AG04450 (cell line): ENCODE measurements around the gene SETMAR. TPM values are rescaled to one million over a fixed set of nuclear protein-coding genes. Genes with fewer than 3 reads are reported as not detected.

Source experiments
- CTCF ChIA-PET: fragments of 300-600, 350-600 bp; formaldehyde crosslinking; extraction: SDS; loops from one replicate; lab custom pipeline; 2022; ENCODE audit warnings: antibody characterized with exemption, inconsistent platforms; lab: Charles Lee
- POLR2A ChIA-PET: fragments of 350-600 bp; formaldehyde crosslinking; extraction: SDS; loops from one replicate; lab custom pipeline; 2021; ENCODE audit warnings: antibody characterized with exemption, inconsistent platforms; lab: Yijun Ruan, JAX
- DNase-seq: peaks from one replicate; pipeline ENCODE4 v3.0.0-alpha.2; 2011; ENCODE audit warnings: low read depth, low spot score
- H3K27ac ChIP-seq: one replicate; pipeline ENCODE4 v1.5.1; 2012; ENCODE audit warnings: low read depth, low read length, control low read depth
- H3K27me3 ChIP-seq: one replicate; pipeline ENCODE4 v1.6.0; 2012; ENCODE audit warnings: low read length; ENCODE audit not compliant: control insufficient read depth, insufficient read depth
- H3K4me3 ChIP-seq: 2 replicates; pipeline ENCODE4 v1.5.1; 2011; ENCODE audit warnings: mild to moderate bottlenecking, low read depth, low read length, control low read depth
- H3K9me3 ChIP-seq: 2 replicates; pipeline ENCODE4 v1.5.1; 2012; ENCODE audit warnings: low read length; ENCODE audit not compliant: control insufficient read depth, insufficient read depth
- polyA plus RNA-seq: library from polyadenylated mRNA; depleted of rRNA; stranded (reverse); fragments of >200 nt; gene quantifications from 2 replicates; pipeline ENCODE4 v1.2.3, GENCODE V29; 2011
- TF ChIP-seq, protein P1 (sequence below): IDR thresholded peaks from 2 replicates; pipeline ENCODE4 v1.5.1; 2011; ENCODE audit warnings: low read depth, low read length, control low read depth, inconsistent platforms

The SETMAR gene
- polyA plus RNA-seq, 1 experiment: 16.8 TPM

DNA sequence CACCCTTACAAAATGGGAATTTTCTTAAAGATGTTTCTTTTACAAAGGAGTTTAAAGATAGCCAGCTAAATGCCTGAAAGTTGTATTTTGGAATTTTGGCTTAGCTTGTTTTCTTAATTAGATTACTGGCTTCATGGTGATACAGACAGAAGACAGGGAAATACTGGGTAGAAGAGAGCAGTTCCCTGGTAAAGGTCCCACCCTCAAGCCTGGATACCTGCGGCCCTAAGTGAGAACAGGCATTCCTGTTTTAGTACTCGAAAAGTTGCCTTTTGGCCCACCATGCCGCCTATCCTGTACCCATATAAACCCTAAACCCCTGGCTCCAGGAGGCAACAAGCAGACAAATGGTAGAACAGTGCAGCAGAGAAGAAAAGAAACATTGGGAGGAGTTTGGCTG is 29.4 kb downstream of the SETMAR start:
- H3K27ac ChIP-seq: no peak overlapping the region
- DNase-seq: no peak
- H3K4me3 ChIP-seq: no peak overlapping the region
- no peaks in the 10 kb centered on the region for H3K27me3 ChIP-seq
- TF ChIP-seq, protein P1, sequence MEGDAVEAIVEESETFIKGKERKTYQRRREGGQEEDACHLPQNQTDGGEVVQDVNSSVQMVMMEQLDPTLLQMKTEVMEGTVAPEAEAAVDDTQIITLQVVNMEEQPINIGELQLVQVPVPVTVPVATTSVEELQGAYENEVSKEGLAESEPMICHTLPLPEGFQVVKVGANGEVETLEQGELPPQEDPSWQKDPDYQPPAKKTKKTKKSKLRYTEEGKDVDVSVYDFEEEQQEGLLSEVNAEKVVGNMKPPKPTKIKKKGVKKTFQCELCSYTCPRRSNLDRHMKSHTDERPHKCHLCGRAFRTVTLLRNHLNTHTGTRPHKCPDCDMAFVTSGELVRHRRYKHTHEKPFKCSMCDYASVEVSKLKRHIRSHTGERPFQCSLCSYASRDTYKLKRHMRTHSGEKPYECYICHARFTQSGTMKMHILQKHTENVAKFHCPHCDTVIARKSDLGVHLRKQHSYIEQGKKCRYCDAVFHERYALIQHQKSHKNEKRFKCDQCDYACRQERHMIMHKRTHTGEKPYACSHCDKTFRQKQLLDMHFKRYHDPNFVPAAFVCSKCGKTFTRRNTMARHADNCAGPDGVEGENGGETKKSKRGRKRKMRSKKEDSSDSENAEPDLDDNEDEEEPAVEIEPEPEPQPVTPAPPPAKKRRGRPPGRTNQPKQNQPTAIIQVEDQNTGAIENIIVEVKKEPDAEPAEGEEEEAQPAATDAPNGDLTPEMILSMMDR: no peak
- peaks cover 3% of the 10 kb centered on the region; the same call in 1 of the 2 replicates for H3K9me3 ChIP-seq
- ChIA-PET CTCF (no interaction called here), POLR2A (interaction anchor here (0.7 kb wide), 1 partner anchor 161 kb away, joined by 3 read pairs; the partner anchor contains the start of gene ITPR1)

DNA sequence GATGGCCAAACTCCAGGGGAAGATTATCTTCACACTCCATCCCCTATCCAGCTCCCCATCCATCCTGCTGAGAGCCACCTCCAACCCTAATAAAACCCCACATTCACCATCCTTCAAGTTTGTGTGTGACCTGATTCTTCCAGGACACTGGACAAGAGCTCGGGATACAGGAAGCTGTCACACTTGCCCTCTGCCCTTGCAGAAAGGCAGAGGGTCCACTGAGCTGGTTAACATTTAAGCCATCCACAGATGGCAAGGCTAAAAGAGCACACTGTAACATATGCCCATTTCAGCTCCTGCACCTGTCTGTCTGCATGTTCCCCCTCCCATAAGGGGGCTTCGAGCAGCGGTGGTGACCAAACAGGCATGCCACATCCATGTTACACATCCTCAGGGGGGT is 29.8 kb downstream of the SETMAR start:
- TF ChIP-seq, protein P1: no peak
- H3K4me3 ChIP-seq: no peak overlapping the region
- H3K27me3 ChIP-seq: no peaks in the 10 kb centered on the region
- CTCF ChIA-PET: interaction anchor here (2.7 kb wide), 1 partner anchor 300 kb away, joined by 14 read pairs; no protein-coding TSS in a partner anchor
- H3K9me3 ChIP-seq: peaks cover 3% of the 10 kb centered on the region; the same call in 1 of the 2 replicates
- no peak overlapping the region for H3K27ac ChIP-seq
- POLR2A ChIA-PET: interaction anchor here (0.7 kb wide), 1 partner anchor 160 kb away, joined by 3 read pairs; the partner anchor contains the start of gene ITPR1
- no peak for DNase-seq

DNA sequence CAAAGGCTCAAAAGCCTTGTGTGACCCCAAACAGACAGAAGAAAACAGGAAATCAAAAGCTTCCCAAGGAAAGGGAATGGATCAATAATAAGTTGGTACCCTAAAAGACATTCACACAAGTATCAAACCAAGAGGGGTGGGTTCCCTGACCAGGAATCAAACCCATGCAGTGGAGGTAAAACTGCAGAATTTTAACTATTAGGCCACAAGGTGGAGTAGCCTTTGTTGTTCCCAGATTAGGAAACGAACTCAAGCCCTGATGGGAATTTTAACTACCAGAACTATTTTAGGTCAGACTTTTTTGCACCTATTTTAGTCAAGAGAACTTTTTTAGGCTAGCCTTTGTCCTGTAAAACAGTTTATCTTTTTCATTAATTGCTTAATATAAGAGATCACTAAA is 31.4 kb downstream of the SETMAR start:
- CTCF ChIA-PET: interaction anchor here (0.8 to 2.7 kb wide), 5 partner anchors 16 to 299 kb away, joined by 3 to 14 read pairs (median 4); no protein-coding TSS in a partner anchor
- Histone ChIP-seq H3K27ac (no peak overlapping the region), H3K27me3 (no peaks in the 10 kb centered on the region), H3K9me3 (no peaks in the 10 kb centered on the region), H3K4me3 (no peak overlapping the region)
- POLR2A ChIA-PET: no interaction called here
- no peak for DNase-seq
- TF ChIP-seq, protein P1: no peak

DNA sequence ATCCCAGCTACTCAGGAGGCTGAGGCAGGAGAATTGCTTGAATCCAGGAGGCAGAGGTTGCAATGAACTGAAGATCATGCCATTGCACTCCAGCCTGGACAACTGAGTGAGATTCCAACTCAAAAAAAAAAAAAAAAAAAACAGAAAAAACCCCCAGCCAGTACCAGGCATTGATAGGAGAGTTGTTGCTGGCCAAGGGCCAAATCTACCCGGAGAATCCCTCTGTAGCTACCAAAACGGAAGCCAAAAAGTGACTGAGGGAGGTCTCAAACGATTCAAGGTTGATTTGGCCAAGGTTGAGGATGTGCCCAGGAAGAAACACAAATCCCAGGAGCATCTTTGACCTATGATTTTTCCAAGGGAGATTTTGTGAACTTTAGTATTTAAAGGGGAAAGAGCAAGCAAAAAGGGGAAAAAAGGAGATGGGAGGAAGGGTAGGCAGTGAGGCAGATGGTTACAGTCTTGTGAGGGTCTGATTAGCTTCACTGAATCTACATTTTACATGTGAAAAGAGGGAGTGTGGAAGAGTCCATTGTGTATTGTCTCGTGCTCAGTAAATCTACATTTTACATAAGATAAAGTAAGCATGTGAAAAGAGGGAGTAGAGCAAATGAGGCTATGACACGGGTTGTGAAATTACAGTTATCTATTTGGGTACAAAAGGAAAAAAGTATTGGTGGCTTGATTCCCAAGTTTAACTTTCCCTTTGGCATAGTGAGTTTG is 32.8 kb downstream of the SETMAR start:
- CTCF ChIA-PET: interaction anchor here (0.9 to 2.7 kb wide), 3 partner anchors 15 to 297 kb away, joined by 5 to 14 read pairs (median 5); no protein-coding TSS in a partner anchor
- TF ChIP-seq, protein P1: no peak

More for the DNA sequence above, 32.8 kb downstream of the SETMAR start:
- Histone ChIP-seq H3K27me3 (no peaks in the 10 kb centered on the region), H3K9me3 (no peaks in the 10 kb centered on the region), H3K4me3 (no peak overlapping the region), H3K27ac (no peak overlapping the region)
- POLR2A ChIA-PET: no interaction called here
- DNase-seq: no peak
